HepG2 (cell line): ENCODE measurements around the gene BLCAP. TPM values are rescaled to one million over a fixed set of nuclear protein-coding genes. Genes with fewer than 3 reads are reported as not detected.

Experiments used
- DMAP1 ChIP-seq: IDR thresholded peaks from 2 replicates; pipeline ENCODE4 v1.6.1; 2016
- FOXP1 ChIP-seq, 2 experiments: fragments of 450-650 bp in 1 of 2; IDR thresholded peaks; 2 replicates each; pipeline ENCODE4 v1.6.1; 2017 to 2018; ENCODE audit warnings: antibody characterized with exemption in 1 of 2
- HMG20A ChIP-seq: IDR thresholded peaks from 2 replicates; pipeline ENCODE4 v1.6.1; 2016; ENCODE audit warnings: borderline replicate concordance
- HNF4A ChIP-seq: sonication (generic); formaldehyde crosslinking; IDR thresholded peaks from 2 replicates; pipeline ENCODE4 v1.4.0; 2020; ENCODE audit warnings: missing genetic modification reagents
- ISL2 ChIP-seq: sonication (generic); formaldehyde crosslinking; IDR thresholded peaks from 2 replicates; pipeline ENCODE4 v1.5.0; 2020; ENCODE audit warnings: missing genetic modification reagents
- KLF15 ChIP-seq: sonication (generic); formaldehyde crosslinking; IDR thresholded peaks from 2 replicates; pipeline ENCODE4 v1.8.1; 2023; ENCODE audit warnings: borderline replicate concordance, mild to moderate bottlenecking, inconsistent platforms, missing genetic modification reagents, mixed read lengths
- MTA1 ChIP-seq: sonication (generic); formaldehyde crosslinking; IDR thresholded peaks from 2 replicates; pipeline ENCODE4 v1.4.0; 2020; ENCODE audit warnings: missing genetic modification reagents, mild to moderate bottlenecking, borderline replicate concordance
- NCOA1 ChIP-seq: sonication (generic); formaldehyde crosslinking; IDR thresholded peaks from 2 replicates; pipeline ENCODE4 v1.9.0; 2021; ENCODE audit warnings: missing genetic modification reagents
- NR2F2 ChIP-seq: IDR thresholded peaks from 2 replicates; pipeline ENCODE4 v1.6.1; 2012; ENCODE audit warnings: low read depth, inconsistent platforms, borderline replicate concordance
- PITX1 ChIP-seq: sonication (generic); formaldehyde crosslinking; IDR thresholded peaks from 2 replicates; pipeline ENCODE4 v1.5.1; 2020; ENCODE audit warnings: mild to moderate bottlenecking, missing genetic modification reagents
- POLR2G ChIP-seq: fragments of 200-400 bp; formaldehyde crosslinking; IDR thresholded peaks from 2 replicates; pipeline ENCODE4 v1.6.1; 2018; ENCODE audit warnings: mild to moderate bottlenecking, low read depth, low read length, moderate library complexity
- RORA ChIP-seq: sonication (generic); formaldehyde crosslinking; IDR thresholded peaks from 2 replicates; pipeline ENCODE4 v1.5.0; 2020; ENCODE audit warnings: mild to moderate bottlenecking, missing genetic modification reagents, moderate library complexity
- SSRP1 ChIP-seq: IDR thresholded peaks from 2 replicates; pipeline ENCODE4 v1.6.1; 2016; ENCODE audit warnings: control low read depth
- TBL1XR1 ChIP-seq: fragments of 150-350 bp; IDR thresholded peaks from 2 replicates; pipeline ENCODE4 v1.6.1; 2014; ENCODE audit warnings: borderline replicate concordance, low read length; ENCODE audit not compliant: partially characterized antibody
- TCF7 ChIP-seq: sonication (generic); IDR thresholded peaks from 2 replicates; pipeline ENCODE4 v1.6.1; 2016; ENCODE audit warnings: antibody characterized with exemption, low read depth
- ZNF230 ChIP-seq: sonication (generic); formaldehyde crosslinking; IDR thresholded peaks from 2 replicates; pipeline ENCODE4 v1.4.0; 2020; ENCODE audit warnings: mild to moderate bottlenecking, missing genetic modification reagents
- ZNF331 ChIP-seq: sonication (generic); formaldehyde crosslinking; IDR thresholded peaks from 2 replicates; pipeline ENCODE4 v1.4.0; 2020; ENCODE audit warnings: missing genetic modification reagents
- ZNF543 ChIP-seq: sonication (generic); formaldehyde crosslinking; IDR thresholded peaks from 2 replicates; pipeline ENCODE4 v1.4.0; 2020; ENCODE audit warnings: mild to moderate bottlenecking, missing genetic modification reagents
- ZNF556 ChIP-seq: sonication (generic); formaldehyde crosslinking; IDR thresholded peaks from 2 replicates; pipeline ENCODE4 v1.4.0; 2020; ENCODE audit warnings: mild to moderate bottlenecking, missing genetic modification reagents, borderline replicate concordance
- ZNF629 ChIP-seq: sonication (generic); formaldehyde crosslinking; conservative IDR thresholded peaks from 2 replicates; pipeline ENCODE4 v1.5.0; 2020; ENCODE audit warnings: missing genetic modification reagents
- polyA plus RNA-seq, 8 experiments: library from polyadenylated mRNA; depleted of rRNA in 3 of 8; stranded (reverse) in 7 of 8; unstranded in 1 of 8; fragments of >200 nt; fragmentation: Illumina TruSeq in 4 of 8; extraction: Trizol in 4 of 8; gene quantifications; 2 replicates each; pipeline versions ENCODE4 v1.2.1 to v1.2.3, GENCODE V29; 2011 to 2016; ENCODE audit warnings: low read depth in 4 of 8, missing spikeins in 1 of 8, mixed read lengths in 1 of 8; ENCODE audit not compliant: insufficient read depth in 1 of 8
- total RNA-seq, 5 experiments: library from RNA; depleted of rRNA; stranded (reverse); fragments of >200 nt; fragmentation: Illumina TruSeq; extraction: Trizol; gene quantifications; 2 replicates each; pipeline ENCODE4 v1.2.3, GENCODE V29; 2016; ENCODE audit warnings: low read depth in 1 of 5
- TF ChIP-seq, protein P1 (sequence below): IDR thresholded peaks from 2 replicates; pipeline ENCODE4 v1.6.1; 2012; ENCODE audit warnings: low read depth, low read length, improper control_type of control experiment
- TF ChIP-seq, protein P2 (sequence below): sonication (generic); formaldehyde crosslinking; conservative IDR thresholded peaks from 2 replicates; pipeline ENCODE4 v1.4.0; 2020; ENCODE audit warnings: mild to moderate bottlenecking, missing genetic modification reagents, moderate library complexity
- TF ChIP-seq, protein P3 (sequence below): sonication (generic); formaldehyde crosslinking; IDR thresholded peaks from 2 replicates; pipeline ENCODE4 v1.4.0; 2020; ENCODE audit warnings: missing genetic modification reagents

Gene BLCAP
- total and polyA plus RNA-seq, 2 of the 13 experiments (the other 11 are each of a cell fraction or from before 2014, with no cell fraction given), result 52.4 to 86.8 TPM

DNA sequence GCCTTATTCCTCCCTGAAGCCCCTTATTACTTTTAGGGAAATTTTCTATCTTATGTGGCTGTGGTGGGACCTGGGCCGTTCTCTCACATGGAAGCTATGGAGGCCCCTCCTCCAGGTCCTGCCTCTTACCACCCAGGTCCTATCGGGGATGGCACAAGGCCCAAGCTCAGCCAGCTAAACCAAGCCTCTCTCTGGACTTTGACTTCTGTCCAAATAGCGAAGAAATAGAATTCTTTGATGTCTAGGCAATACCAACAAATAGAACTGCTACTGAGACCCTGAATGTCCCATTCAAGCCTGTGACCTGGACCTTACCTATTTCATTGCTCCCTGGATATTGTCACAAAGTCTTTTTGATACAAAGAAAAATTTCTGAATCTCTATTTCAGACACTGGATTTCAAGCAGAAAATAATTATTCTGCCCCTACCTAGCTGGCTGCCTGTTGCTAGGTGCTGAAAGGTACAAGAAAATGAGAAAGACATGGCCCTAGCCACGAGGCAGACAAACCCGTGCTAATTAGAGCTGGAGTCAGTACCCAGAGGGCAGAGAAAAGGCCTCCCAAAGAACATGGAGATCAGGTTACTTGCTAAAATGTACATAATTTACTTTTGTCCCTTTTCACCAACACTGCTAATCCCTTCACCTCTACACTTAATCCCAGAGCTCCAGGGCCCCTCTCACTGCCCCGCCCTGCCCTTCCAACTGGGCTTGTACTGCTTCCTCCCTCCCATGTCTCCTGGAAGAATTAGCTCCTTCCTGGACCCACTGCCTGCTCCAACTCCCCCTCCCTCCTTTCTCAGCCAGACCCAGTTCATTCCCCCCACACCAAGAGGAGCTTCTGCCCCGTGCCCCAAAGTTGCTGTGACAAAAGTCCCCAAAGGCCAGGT, 22.2 kb downstream of the BLCAP start (continued):
- TF ChIP-seq ZNF543 (CRISPR knock-in tag), result no peak; the same call in 1 of the 2 replicates
- no peak for TF ChIP-seq SSRP1 (CRISPR knock-in tag)
- TF ChIP-seq ZNF331 (CRISPR knock-in tag), result 0 out of 2 replicates have a peak, but pooled peaks have one; percentile 18
- peak; percentile 79; the same call in 1 of the 2 replicates for TF ChIP-seq PITX1 (CRISPR knock-in tag)
- peak; percentile 68; the same call in 1 of the 2 replicates for TF ChIP-seq NR2F2
- peak; percentile 77 for TF ChIP-seq TCF7
- TF ChIP-seq HMG20A (CRISPR knock-in tag), result 0 out of 2 replicates have a peak, but pooled peaks have one; percentile 17
- TF ChIP-seq, protein P1, sequence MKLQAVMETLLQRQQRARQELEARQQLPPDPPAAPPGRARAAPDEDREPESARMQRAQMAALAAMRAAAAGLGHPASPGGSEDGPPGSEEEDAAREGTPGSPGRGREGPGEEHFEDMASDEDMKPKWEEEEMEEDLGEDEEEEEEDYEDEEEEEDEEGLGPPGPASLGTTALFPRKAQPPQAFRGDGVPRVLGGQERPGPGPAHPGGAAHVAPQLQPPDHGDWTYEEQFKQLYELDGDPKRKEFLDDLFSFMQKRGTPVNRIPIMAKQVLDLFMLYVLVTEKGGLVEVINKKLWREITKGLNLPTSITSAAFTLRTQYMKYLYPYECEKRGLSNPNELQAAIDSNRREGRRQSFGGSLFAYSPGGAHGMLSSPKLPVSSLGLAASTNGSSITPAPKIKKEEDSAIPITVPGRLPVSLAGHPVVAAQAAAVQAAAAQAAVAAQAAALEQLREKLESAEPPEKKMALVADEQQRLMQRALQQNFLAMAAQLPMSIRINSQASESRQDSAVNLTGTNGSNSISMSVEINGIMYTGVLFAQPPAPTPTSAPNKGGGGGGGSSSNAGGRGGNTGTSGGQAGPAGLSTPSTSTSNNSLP, result peak; percentile 67
- TF ChIP-seq MTA1 (CRISPR knock-in tag), result peak; percentile 38; the same call in 1 of the 2 replicates
- TF ChIP-seq ZNF629 (CRISPR knock-in tag), result no peak
- TF ChIP-seq ISL2 (CRISPR knock-in tag), result no peak; the same call in 1 of the 2 replicates
- TF ChIP-seq HNF4A (CRISPR knock-in tag), result peak; percentile 95
- no peak for TF ChIP-seq FOXP1 (IDR thresholded peaks at IDR 0.05)
- TF ChIP-seq FOXP1 (CRISPR knock-in tag; IDR thresholded peaks at IDR 0.05), result 0 out of 2 replicates have a peak, but pooled peaks have one; percentile 7
- TF ChIP-seq ZNF230, result 0 out of 2 replicates have a peak, but pooled peaks have one; percentile 1
- no peak for TF ChIP-seq KLF15
- TF ChIP-seq, protein P2, sequence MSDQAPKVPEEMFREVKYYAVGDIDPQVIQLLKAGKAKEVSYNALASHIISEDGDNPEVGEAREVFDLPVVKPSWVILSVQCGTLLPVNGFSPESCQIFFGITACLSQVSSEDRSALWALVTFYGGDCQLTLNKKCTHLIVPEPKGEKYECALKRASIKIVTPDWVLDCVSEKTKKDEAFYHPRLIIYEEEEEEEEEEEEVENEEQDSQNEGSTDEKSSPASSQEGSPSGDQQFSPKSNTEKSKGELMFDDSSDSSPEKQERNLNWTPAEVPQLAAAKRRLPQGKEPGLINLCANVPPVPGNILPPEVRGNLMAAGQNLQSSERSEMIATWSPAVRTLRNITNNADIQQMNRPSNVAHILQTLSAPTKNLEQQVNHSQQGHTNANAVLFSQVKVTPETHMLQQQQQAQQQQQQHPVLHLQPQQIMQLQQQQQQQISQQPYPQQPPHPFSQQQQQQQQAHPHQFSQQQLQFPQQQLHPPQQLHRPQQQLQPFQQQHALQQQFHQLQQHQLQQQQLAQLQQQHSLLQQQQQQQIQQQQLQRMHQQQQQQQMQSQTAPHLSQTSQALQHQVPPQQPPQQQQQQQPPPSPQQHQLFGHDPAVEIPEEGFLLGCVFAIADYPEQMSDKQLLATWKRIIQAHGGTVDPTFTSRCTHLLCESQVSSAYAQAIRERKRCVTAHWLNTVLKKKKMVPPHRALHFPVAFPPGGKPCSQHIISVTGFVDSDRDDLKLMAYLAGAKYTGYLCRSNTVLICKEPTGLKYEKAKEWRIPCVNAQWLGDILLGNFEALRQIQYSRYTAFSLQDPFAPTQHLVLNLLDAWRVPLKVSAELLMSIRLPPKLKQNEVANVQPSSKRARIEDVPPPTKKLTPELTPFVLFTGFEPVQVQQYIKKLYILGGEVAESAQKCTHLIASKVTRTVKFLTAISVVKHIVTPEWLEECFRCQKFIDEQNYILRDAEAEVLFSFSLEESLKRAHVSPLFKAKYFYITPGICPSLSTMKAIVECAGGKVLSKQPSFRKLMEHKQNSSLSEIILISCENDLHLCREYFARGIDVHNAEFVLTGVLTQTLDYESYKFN (CRISPR knock-in tag), result peak; percentile 79
- 0 out of 2 replicates have a peak, but pooled peaks have one; percentile 37 for TF ChIP-seq ZNF556 (CRISPR knock-in tag)
- TF ChIP-seq TBL1XR1, result peak; percentile 16
- TF ChIP-seq DMAP1, result 0 out of 2 replicates have a peak, but pooled peaks have one; percentile 25
- TF ChIP-seq NCOA1 (CRISPR knock-in tag), result 0 out of 2 replicates have a peak, but pooled peaks have one; percentile 18
- TF ChIP-seq, protein P3, sequence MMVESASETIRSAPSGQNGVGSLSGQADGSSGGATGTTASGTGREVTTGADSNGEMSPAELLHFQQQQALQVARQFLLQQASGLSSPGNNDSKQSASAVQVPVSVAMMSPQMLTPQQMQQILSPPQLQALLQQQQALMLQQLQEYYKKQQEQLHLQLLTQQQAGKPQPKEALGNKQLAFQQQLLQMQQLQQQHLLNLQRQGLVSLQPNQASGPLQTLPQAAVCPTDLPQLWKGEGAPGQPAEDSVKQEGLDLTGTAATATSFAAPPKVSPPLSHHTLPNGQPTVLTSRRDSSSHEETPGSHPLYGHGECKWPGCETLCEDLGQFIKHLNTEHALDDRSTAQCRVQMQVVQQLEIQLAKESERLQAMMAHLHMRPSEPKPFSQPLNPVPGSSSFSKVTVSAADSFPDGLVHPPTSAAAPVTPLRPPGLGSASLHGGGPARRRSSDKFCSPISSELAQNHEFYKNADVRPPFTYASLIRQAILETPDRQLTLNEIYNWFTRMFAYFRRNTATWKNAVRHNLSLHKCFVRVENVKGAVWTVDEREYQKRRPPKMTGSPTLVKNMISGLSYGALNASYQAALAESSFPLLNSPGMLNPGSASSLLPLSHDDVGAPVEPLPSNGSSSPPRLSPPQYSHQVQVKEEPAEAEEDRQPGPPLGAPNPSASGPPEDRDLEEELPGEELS (CRISPR knock-in tag), result 0 out of 2 replicates have a peak, but pooled peaks have one; percentile 22
- peak; percentile 62; the same call in 1 of the 2 replicates for TF ChIP-seq RORA (CRISPR knock-in tag)
- peak; percentile 34; the same call in 1 of the 2 replicates for TF ChIP-seq POLR2G
